Endodermal cell (in vitro differentiated cells): Measurements from ENCODE around the gene NDRG3. TPM values are rescaled to one million over a fixed set of nuclear protein-coding genes. Genes with fewer than 3 reads are reported as not detected.
A peak's percentile ranks its signal among the peaks of the same experiment; 100 is the strongest.

Experiments used
- DNase-seq: peaks from one replicate; pipeline ENCODE4 v3.0.0-alpha.2; 2017
- H3K27ac ChIP-seq: 2 replicates; pipeline ENCODE4 v1.5.1; 2013; ENCODE audit warnings: mild to moderate bottlenecking, low read depth, low read length, moderate library complexity
- H3K27me3 ChIP-seq: 2 replicates; pipeline ENCODE4 v1.6.1; 2013; ENCODE audit warnings: mild to moderate bottlenecking, low read length, moderate library complexity; ENCODE audit not compliant: insufficient read depth, control insufficient read depth, poor library complexity, severe bottlenecking
- H3K36me3 ChIP-seq: 2 replicates; pipeline ENCODE4 v1.7.0; 2013; ENCODE audit warnings: mild to moderate bottlenecking, low read length, moderate library complexity; ENCODE audit not compliant: control insufficient read depth, insufficient read depth
- H3K4me1 ChIP-seq: one replicate; pipeline ENCODE4 v1.7.0; 2013; ENCODE audit warnings: low read length; ENCODE audit not compliant: control insufficient read depth, insufficient read depth
- H3K4me3 ChIP-seq: 2 replicates; pipeline ENCODE4 v1.5.1; 2013; ENCODE audit warnings: mild to moderate bottlenecking, low read length, moderate library complexity
- H3K9ac ChIP-seq: 2 replicates; pipeline ENCODE4 v1.6.1; 2013; ENCODE audit warnings: mild to moderate bottlenecking, low read length, moderate library complexity; ENCODE audit not compliant: poor library complexity, severe bottlenecking; ENCODE audit errors: extremely low read depth
- H3K9me3 ChIP-seq: 2 replicates; pipeline ENCODE4 v1.6.1; 2013; ENCODE audit warnings: mild to moderate bottlenecking, low read length, moderate library complexity; ENCODE audit not compliant: control insufficient read depth
- H3K27ac Mint-ChIP-seq: 2 replicates; pipeline ENCODE4 v1.8.0; 2020; ENCODE audit warnings: mixed read lengths
- H3K27me3 Mint-ChIP-seq: 2 replicates; pipeline ENCODE4 v1.8.0; 2021; ENCODE audit warnings: mild to moderate bottlenecking, mixed read lengths; ENCODE audit not compliant: insufficient read depth
- H3K36me3 Mint-ChIP-seq: 2 replicates; pipeline ENCODE4 v1.8.0; 2020; ENCODE audit warnings: low read depth, mixed read lengths
- H3K4me1 Mint-ChIP-seq: 2 replicates; pipeline ENCODE4 v1.8.0; 2020; ENCODE audit warnings: mixed read lengths
- H3K4me3 Mint-ChIP-seq: 2 replicates; pipeline ENCODE4 v1.8.0; 2020; ENCODE audit warnings: mild to moderate bottlenecking, moderate library complexity, mixed read lengths
- H3K9me3 Mint-ChIP-seq: 2 replicates; pipeline ENCODE4 v1.8.0; 2020; ENCODE audit warnings: mild to moderate bottlenecking, mixed read lengths
- CTCF ChIP-seq: fragments of 200-600 bp; sonication (generic); conservative IDR thresholded peaks from 2 replicates; pipeline ENCODE4 v1.5.0; 2021; ENCODE audit warnings: antibody characterized with exemption, mild to moderate bottlenecking
- WGBS, 2 experiments: methylation state at CpG; one replicate each; pipeline versions ENCODE4 v1.1.5 to v1.1.7; 2013; ENCODE audit warnings: missing lambda C conversion rate in 2 of 2, mixed read lengths in 1 of 2; ENCODE audit not compliant: insufficient coverage in 1 of 2, insufficient read length in 1 of 2; 5-methylcytosine and 5-hydroxymethylcytosine counted together
- total RNA-seq, 2 donors: library from RNA; stranded (reverse); fragmentation: NEBNext Ultra II Directional in 1 of 2; extraction: Animal tissue kit (Norgen Biotek cat#: 25700) in 1 of 2; gene quantifications; 2 replicates in 1 of 2; 3 replicates in 1 of 2; pipeline ENCODE4 v1.2.1, GENCODE V29; 2021

The NDRG3 gene
- total RNA-seq, 2 donors from 2014 or later, result 24.6 to 26.1 TPM

DNA sequence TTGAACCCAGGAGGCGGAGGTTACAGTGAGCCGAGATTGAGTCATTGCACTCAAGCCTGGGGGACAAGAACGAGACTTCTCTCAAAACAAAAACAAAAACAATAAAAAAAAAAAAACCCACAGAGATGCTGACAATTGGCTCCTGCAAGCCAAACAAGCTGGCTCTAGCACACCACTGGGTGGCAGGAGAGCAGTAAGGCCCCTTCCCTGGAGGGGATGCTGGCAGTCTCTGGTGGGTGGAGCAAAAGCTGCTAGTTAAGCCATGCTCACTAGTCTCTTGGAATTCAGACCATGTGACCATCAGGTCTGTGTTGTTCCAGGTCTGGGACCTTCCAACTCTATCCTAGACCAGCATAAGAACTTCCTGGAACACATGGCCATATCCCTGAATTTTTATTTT, 46.5 kb upstream of the NDRG3 start:
- Histone ChIP-seq H3K9ac (no peak overlapping the region), H3K36me3 (peaks cover 56% of the 10 kb centered on the region), H3K27ac (no peak overlapping the region), H3K4me1 (peaks cover 4% of the 10 kb centered on the region), H3K27me3 (no peaks in the 10 kb centered on the region), H3K4me3 (no peak overlapping the region), H3K9me3 (no peaks in the 10 kb centered on the region)
- peak; percentile 76 for TF ChIP-seq CTCF
- Mint-ChIP-seq H3K36me3 (peaks cover 53% of the 10 kb centered on the region), H3K9me3 (no peaks in the 10 kb centered on the region), H3K4me3 (no peak overlapping the region), H3K27me3 (no peaks in the 10 kb centered on the region), H3K27ac (no peak overlapping the region), H3K4me1 (peaks cover 11% of the 10 kb centered on the region)
- peak; percentile 91 for DNase-seq
- 86% methylated on average over 3 of the region's 3 CpGs; no CpG with 5 or more reads in 1 of the 2 experiments for WGBS, 2 experiments

- Mint-ChIP-seq H3K27me3 (no peaks in the 10 kb centered on the region), H3K4me1 (peaks cover 11% of the 10 kb centered on the region), H3K36me3 (peaks cover 50% of the 10 kb centered on the region), H3K27ac (peak overlapping the region; percentile 11), H3K4me3 (no peak overlapping the region), H3K9me3 (no peaks in the 10 kb centered on the region)
- Histone ChIP-seq H3K4me1 (peaks cover 4% of the 10 kb centered on the region), H3K27ac (no peak overlapping the region), H3K4me3 (no peak overlapping the region), H3K36me3 (peaks cover 50% of the 10 kb centered on the region), H3K27me3 (no peaks in the 10 kb centered on the region), H3K9ac (no peak overlapping the region), H3K9me3 (no peaks in the 10 kb centered on the region)
- TF ChIP-seq CTCF, result no peak
- DNase-seq, result no peak
- 70 to 95% methylated on average over 5 of the region's 5 CpGs for WGBS, 2 experiments
These were observed 46.0 kb upstream of the NDRG3 start for GRCh38 chr20:36791862-36792261.

DNA sequence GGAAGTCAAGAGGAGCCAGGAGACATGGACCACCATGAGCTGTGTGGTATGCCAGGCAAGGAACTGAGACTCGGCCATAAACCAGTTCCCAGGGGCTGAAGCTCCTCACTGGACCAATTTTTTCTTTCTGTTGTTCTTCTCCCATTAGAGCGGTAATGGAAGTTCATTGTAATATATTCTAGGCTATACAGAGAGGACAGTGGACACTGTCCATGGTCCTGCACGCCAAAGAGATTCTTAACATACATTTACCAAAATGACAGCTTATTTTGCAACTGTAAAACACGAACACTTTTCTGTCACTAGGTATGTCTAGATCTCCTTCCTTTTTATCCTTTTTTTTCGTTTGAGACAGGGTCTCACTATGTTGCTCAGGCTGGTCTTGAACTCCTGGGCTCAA, 40.8 kb upstream of the NDRG3 start:
- TF ChIP-seq CTCF, result no peak
- H3K36me3 ChIP-seq, result peaks cover 49% of the 10 kb centered on the region
- H3K9me3 Mint-ChIP-seq, result no peaks in the 10 kb centered on the region
- H3K27me3 ChIP-seq, result no peaks in the 10 kb centered on the region
- no peak overlapping the region for H3K4me3 ChIP-seq
- no peaks in the 10 kb centered on the region for H3K9me3 ChIP-seq
- H3K27ac Mint-ChIP-seq, result peak overlapping the region; percentile 55
- H3K27ac ChIP-seq, result no peak overlapping the region
- no peak overlapping the region for H3K4me3 Mint-ChIP-seq
- no peaks in the 10 kb centered on the region for H3K27me3 Mint-ChIP-seq
- no peaks in the 10 kb centered on the region for H3K4me1 Mint-ChIP-seq
- peaks cover 43% of the 10 kb centered on the region for H3K36me3 Mint-ChIP-seq
- H3K4me1 ChIP-seq, result no peaks in the 10 kb centered on the region
- 89 to 90% methylated on average over 5 of the region's 5 CpGs for WGBS, 2 experiments
- H3K9ac ChIP-seq, result no peak overlapping the region
- DNase-seq, result no peak
